ENCODE measurements around the gene HSPB1.
A peak's percentile ranks its signal among the peaks of the same experiment; 100 is the strongest.

HSPB1 gene

DNA sequence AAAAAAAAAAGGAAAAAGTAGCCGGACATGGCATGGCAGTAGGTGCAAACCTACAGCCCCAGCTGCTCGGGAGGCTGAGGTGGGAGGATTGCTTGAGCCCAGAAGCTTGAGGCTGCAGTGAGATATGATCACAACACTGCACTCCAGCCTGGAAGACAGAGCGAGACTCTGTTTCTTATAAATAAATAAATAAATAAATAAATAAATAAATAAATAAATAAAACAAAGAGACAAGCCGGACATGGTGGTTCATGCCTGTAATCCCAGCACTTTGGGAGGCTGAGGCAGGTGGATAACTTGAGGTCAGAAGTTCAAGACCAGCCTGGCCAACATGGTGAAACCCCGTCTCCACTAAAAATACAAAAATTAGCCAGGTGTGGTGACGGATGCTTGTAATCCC lies 12.3 kb downstream of the HSPB1 start (continued):
- TF ChIP-seq, protein P1, sequence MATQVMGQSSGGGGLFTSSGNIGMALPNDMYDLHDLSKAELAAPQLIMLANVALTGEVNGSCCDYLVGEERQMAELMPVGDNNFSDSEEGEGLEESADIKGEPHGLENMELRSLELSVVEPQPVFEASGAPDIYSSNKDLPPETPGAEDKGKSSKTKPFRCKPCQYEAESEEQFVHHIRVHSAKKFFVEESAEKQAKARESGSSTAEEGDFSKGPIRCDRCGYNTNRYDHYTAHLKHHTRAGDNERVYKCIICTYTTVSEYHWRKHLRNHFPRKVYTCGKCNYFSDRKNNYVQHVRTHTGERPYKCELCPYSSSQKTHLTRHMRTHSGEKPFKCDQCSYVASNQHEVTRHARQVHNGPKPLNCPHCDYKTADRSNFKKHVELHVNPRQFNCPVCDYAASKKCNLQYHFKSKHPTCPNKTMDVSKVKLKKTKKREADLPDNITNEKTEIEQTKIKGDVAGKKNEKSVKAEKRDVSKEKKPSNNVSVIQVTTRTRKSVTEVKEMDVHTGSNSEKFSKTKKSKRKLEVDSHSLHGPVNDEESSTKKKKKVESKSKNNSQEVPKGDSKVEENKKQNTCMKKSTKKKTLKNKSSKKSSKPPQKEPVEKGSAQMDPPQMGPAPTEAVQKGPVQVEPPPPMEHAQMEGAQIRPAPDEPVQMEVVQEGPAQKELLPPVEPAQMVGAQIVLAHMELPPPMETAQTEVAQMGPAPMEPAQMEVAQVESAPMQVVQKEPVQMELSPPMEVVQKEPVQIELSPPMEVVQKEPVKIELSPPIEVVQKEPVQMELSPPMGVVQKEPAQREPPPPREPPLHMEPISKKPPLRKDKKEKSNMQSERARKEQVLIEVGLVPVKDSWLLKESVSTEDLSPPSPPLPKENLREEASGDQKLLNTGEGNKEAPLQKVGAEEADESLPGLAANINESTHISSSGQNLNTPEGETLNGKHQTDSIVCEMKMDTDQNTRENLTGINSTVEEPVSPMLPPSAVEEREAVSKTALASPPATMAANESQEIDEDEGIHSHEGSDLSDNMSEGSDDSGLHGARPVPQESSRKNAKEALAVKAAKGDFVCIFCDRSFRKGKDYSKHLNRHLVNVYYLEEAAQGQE (tag by site-specific recombination; IDR thresholded peaks at IDR 0.05) = peak; percentile 44; the same call in 1 of the 2 replicates
- TF ChIP-seq, protein P2, sequence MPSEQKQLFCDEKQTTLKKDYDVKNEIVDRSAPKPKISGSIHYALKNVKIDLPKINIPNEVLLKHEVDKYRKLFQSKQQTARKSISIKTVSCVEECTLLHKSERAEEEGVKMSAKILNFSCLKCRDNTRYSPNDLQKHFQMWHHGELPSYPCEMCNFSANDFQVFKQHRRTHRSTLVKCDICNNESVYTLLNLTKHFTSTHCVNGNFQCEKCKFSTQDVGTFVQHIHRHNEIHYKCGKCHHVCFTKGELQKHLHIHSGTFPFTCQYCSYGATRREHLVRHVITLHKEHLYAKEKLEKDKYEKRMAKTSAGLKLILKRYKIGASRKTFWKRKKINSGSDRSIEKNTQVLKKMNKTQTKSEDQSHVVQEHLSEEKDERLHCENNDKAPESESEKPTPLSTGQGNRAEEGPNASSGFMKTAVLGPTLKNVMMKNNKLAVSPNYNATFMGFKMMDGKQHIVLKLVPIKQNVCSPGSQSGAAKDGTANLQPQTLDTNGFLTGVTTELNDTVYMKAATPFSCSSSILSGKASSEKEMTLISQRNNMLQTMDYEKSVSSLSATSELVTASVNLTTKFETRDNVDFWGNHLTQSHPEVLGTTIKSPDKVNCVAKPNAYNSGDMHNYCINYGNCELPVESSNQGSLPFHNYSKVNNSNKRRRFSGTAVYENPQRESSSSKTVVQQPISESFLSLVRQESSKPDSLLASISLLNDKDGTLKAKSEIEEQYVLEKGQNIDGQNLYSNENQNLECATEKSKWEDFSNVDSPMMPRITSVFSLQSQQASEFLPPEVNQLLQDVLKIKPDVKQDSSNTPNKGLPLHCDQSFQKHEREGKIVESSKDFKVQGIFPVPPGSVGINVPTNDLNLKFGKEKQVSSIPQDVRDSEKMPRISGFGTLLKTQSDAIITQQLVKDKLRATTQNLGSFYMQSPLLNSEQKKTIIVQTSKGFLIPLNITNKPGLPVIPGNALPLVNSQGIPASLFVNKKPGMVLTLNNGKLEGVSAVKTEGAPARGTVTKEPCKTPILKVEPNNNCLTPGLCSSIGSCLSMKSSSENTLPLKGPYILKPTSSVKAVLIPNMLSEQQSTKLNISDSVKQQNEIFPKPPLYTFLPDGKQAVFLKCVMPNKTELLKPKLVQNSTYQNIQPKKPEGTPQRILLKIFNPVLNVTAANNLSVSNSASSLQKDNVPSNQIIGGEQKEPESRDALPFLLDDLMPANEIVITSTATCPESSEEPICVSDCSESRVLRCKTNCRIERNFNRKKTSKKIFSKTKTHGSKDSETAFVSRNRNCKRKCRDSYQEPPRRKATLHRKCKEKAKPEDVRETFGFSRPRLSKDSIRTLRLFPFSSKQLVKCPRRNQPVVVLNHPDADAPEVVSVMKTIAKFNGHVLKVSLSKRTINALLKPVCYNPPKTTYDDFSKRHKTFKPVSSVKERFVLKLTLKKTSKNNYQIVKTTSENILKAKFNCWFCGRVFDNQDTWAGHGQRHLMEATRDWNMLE (tag by site-specific recombination; conservative IDR thresholded peaks at IDR 0.05; ENCODE audit: low read depth) = peak; percentile 77
- TF ChIP-seq ZNF560 (tag by site-specific recombination; IDR thresholded peaks at IDR 0.05; ENCODE audit: borderline replicate concordance) (peak; percentile 61; the same call in 1 of the 2 replicates), ZNF266 (tag by site-specific recombination; IDR thresholded peaks at IDR 0.05; ENCODE audit: low read depth) (peak; percentile 53; the same call in 1 of the 2 replicates), ZNF558 (tag by site-specific recombination; IDR thresholded peaks at IDR 0.05) (0 out of 2 replicates have a peak, but pooled peaks have one; percentile 44), ZNF623 (tag by site-specific recombination; IDR thresholded peaks at IDR 0.05) (peak; percentile 68)

DNA sequence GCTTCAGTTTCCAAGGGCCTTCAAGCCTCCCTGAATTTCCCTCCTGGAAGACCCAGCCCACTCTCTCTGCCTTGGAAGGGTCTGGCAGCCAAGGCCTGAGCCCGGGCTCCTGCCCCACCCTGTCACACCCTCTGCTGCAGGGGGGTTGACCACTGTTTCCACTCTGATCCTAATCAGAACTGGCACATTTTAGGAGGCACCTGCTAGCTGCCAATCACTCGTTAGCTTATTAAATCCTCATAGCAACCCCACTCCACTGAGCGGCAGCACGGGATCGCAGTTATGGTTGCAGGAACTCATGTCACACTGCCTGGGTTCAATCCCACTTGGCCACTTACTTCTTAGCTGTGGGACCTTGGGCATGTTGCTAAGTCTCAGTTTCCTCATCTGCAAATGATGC lies 12.9 kb downstream of the HSPB1 start:
- Histone ChIP-seq H3K9me3 (ENCODE audit: control insufficient read depth, insufficient read depth, low read depth, low read length) (no peaks in the 10 kb centered on the region), H3K4me3 (ENCODE audit: low read depth, low read length) (no peak overlapping the region), H3K36me3 (ENCODE audit: control insufficient read depth in 2 of 2, insufficient read depth in 1 of 2, low read length in 2 of 2) (no peaks in the 10 kb centered on the region; a peak in 1 of 3 replicates), H3K27ac (ENCODE audit: extremely low read depth, low read depth, low read length) (no peak overlapping the region), H3K4me1 (ENCODE audit: control insufficient read depth, insufficient read depth, low read length) (peaks cover 5% of the 10 kb centered on the region; the same call in 1 of the 2 replicates)
- ChIA-PET CTCF (interaction anchor here (0.6 to 7.2 kb wide), 9 partner anchors 22 to 445 kb away, joined by 3 to 133 read pairs (median 3); partner anchors contain the start of gene TMEM120A), POLR2A (no interaction called here)
- peak; percentile 6; the same call in 1 of the 2 replicates for TF ChIP-seq SP2 (tag by site-specific recombination; IDR thresholded peaks at IDR 0.05)
- TF ChIP-seq ZXDB (tag by site-specific recombination; IDR thresholded peaks at IDR 0.05) = no peak
- no peak for TF ChIP-seq ZNF155 (tag by site-specific recombination; IDR thresholded peaks at IDR 0.05)
- no peak for TF ChIP-seq ZBTB20 (tag by site-specific recombination; IDR thresholded peaks at IDR 0.05)
- TF ChIP-seq ZBTB48 (tag by site-specific recombination; IDR thresholded peaks at IDR 0.05) = no peak
- TF ChIP-seq, protein P3, sequence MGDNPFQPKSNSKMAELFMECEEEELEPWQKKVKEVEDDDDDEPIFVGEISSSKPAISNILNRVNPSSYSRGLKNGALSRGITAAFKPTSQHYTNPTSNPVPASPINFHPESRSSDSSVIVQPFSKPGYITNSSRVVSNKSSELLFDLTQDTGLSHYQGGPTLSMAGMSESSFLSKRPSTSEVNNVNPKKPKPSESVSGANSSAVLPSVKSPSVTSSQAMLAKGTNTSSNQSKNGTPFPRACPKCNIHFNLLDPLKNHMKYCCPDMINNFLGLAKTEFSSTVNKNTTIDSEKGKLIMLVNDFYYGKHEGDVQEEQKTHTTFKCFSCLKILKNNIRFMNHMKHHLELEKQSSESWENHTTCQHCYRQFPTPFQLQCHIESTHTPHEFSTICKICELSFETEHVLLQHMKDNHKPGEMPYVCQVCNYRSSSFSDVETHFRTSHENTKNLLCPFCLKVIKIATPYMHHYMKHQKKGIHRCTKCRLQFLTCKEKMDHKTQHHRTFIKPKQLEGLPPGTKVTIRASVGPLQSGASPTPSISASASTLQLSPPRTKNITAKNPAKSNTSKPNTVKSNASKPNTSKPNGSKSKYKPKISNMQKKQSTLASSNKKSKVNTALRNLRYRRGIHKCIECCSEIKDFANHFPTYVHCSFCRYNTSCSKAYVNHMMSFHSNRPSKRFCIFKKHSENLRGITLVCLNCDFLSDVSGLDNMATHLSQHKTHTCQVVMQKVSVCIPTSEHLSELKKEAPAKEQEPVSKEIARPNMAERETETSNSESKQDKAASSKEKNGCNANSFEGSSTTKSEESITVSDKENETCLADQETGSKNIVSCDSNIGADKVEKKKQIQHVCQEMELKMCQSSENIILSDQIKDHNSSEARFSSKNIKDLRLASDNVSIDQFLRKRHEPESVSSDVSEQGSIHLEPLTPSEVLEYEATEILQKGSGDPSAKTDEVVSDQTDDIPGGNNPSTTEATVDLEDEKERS (tag by site-specific recombination; IDR thresholded peaks at IDR 0.05) = no peak
- TF ChIP-seq, protein P4, sequence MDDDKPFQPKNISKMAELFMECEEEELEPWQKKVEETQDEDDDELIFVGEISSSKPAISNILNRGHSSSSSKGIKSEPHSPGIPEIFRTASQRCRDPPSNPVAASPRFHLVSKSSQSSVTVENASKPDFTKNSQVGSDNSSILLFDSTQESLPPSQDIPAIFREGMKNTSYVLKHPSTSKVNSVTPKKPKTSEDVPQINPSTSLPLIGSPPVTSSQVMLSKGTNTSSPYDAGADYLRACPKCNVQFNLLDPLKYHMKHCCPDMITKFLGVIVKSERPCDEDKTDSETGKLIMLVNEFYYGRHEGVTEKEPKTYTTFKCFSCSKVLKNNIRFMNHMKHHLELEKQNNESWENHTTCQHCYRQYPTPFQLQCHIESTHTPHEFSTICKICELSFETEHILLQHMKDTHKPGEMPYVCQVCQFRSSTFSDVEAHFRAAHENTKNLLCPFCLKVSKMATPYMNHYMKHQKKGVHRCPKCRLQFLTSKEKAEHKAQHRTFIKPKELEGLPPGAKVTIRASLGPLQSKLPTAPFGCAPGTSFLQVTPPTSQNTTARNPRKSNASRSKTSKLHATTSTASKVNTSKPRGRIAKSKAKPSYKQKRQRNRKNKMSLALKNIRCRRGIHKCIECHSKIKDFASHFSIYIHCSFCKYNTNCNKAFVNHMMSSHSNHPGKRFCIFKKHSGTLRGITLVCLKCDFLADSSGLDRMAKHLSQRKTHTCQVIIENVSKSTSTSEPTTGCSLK (tag by site-specific recombination; IDR thresholded peaks at IDR 0.05) = no peak
- no peak for TF ChIP-seq ZNF274 (IDR thresholded peaks at IDR 0.05; ENCODE audit: low read length)
- no peak for TF ChIP-seq ZNF274 (tag by site-specific recombination; IDR thresholded peaks at IDR 0.05; ENCODE audit: borderline replicate concordance)
